HCT116 (cell line): ENCODE measurements around the gene PLEKHJ1. TPM values are rescaled to one million over a fixed set of nuclear protein-coding genes. Genes with fewer than 3 reads are reported as not detected.

ENCODE experiments used
- ATAC-seq: fragments of 200-7000 bp; cut with Tn5 transposase; 2 replicates; pipeline ENCODE4 v1.9.1; 2020; ENCODE audit warnings: mild to moderate bottlenecking, moderate library complexity
- BruUV-seq: library from RNA; stranded (reverse); fragments of 400-500 nt; replicated peaks from 2 replicates; lab custom pipeline; 2021; lab: Mats Ljungman, UMichigan
- CTCF ChIA-PET: fragments of 300-600 bp; sonication (Branson Sonifier 250); formaldehyde crosslinking; loops from one replicate; lab custom pipeline; 2021; ENCODE audit warnings: antibody characterized with exemption; lab: Charles Lee
- POLR2A ChIA-PET: fragments of 300-600, 350-600 bp; sonication (Branson Sonifier 250); formaldehyde crosslinking; loops from one replicate; lab custom pipeline; 2021; ENCODE audit warnings: antibody characterized with exemption; lab: Charles Lee
- RAD21 ChIA-PET, 2 experiments: fragments of 300-600 bp; sonication (Branson Sonifier 250); formaldehyde crosslinking; loops; one replicate each; lab custom pipeline; 2023; ENCODE audit warnings: low total read pairs in 2 of 2; ENCODE audit not compliant: uncharacterized antibody in 2 of 2, unreplicated experiment in 2 of 2, low non-redundant PET in 1 of 2; lab: Charles Lee
- DNase-seq: peaks from one replicate; pipeline ENCODE4 v3.0.0-alpha.2; 2010; ENCODE audit warnings: low read depth, low spot score
- H2AFZ ChIP-seq: fragments of 200-600 bp; shearing (Covaris generic), sonication (generic); 2 replicates; pipeline ENCODE4 v1.6.1; 2017; ENCODE audit warnings: low read depth, mixed run types, mixed read lengths, antibody characterized with exemption, low read length; ENCODE audit not compliant: poor library complexity, severe bottlenecking
- H3K27ac ChIP-seq: 2 replicates; pipeline ENCODE4 v1.5.1; 2012; ENCODE audit warnings: low read depth, low read length
- H3K27me3 ChIP-seq: fragments of 200-600 bp; sonication (generic); 2 replicates; pipeline ENCODE4 v1.6.1; 2016; ENCODE audit warnings: mixed run types, low read length, mixed read lengths; ENCODE audit not compliant: insufficient read depth
- H3K36me3 ChIP-seq, 2 experiments: fragments of 200-500 bp in 1 of 2; fragments of 200-600 bp in 1 of 2; sonication (Bioruptor generic) in 1 of 2; sonication (generic) in 1 of 2; 2 replicates each; pipeline versions ENCODE4 v1.5.1 to v1.6.1; 2014 to 2016; ENCODE audit warnings: low read length in 2 of 2, inconsistent platforms in 1 of 2, mixed read lengths in 1 of 2, mixed run types in 1 of 2; ENCODE audit not compliant: insufficient read depth in 2 of 2, control insufficient read depth in 1 of 2
- H3K4me1 ChIP-seq, 2 experiments: fragments of 200-600 bp in 1 of 2; sonication (generic) in 1 of 2; 2 replicates each; pipeline versions ENCODE4 v1.5.1 to v1.6.1; 2012 to 2017; ENCODE audit warnings: low read length in 2 of 2, inconsistent platforms in 1 of 2, mild to moderate bottlenecking in 1 of 2, mixed read lengths in 1 of 2, mixed run types in 1 of 2, moderate library complexity in 1 of 2; ENCODE audit not compliant: insufficient read depth in 2 of 2, control insufficient read depth in 1 of 2
- H3K4me2 ChIP-seq: fragments of 200-600 bp; sonication (generic); 2 replicates; pipeline ENCODE4 v1.6.1; 2017; ENCODE audit warnings: mixed run types, low read length, mixed read lengths
- H3K4me3 ChIP-seq, 2 experiments: fragments of 200-600 bp in 1 of 2; sonication (generic) in 1 of 2; replicated peaks in 1 of 2; 2 replicates each; pipeline ENCODE4 v1.5.1; 2011 to 2016; ENCODE audit warnings: low read length in 2 of 2, control low read depth in 1 of 2, low read depth in 1 of 2, mild to moderate bottlenecking in 1 of 2, mixed read lengths in 1 of 2, mixed run types in 1 of 2
- H3K79me2 ChIP-seq: fragments of 200-600 bp; sonication (generic); 2 replicates; pipeline ENCODE4 v1.6.1; 2017; ENCODE audit warnings: mild to moderate bottlenecking, mixed run types, low read length, moderate library complexity, mixed read lengths; ENCODE audit not compliant: insufficient read depth
- H3K9ac ChIP-seq: fragments of 200-600 bp; sonication (generic); 2 replicates; pipeline ENCODE4 v1.6.1; 2016; ENCODE audit warnings: low read length, mixed read lengths
- H3K9me2 ChIP-seq: fragments of 200-600 bp; sonication (generic), shearing (Covaris generic); 2 replicates; pipeline ENCODE4 v1.6.1; 2017; ENCODE audit warnings: mixed run types, mild to moderate bottlenecking, moderate library complexity; ENCODE audit not compliant: insufficient read depth
- H3K9me3 ChIP-seq, 2 experiments: fragments of 200-500 bp in 1 of 2; fragments of 200-600 bp in 1 of 2; sonication (Bioruptor generic) in 1 of 2; sonication (generic) in 1 of 2; 2 replicates each; pipeline ENCODE4 v1.6.1; 2014 to 2017; ENCODE audit warnings: low read length in 2 of 2, mixed read lengths in 2 of 2, inconsistent platforms in 1 of 2, low read depth in 1 of 2, mild to moderate bottlenecking in 1 of 2, mixed run types in 1 of 2, moderate library complexity in 1 of 2; ENCODE audit not compliant: control insufficient read depth in 1 of 2, insufficient read depth in 1 of 2
- H4K20me1 ChIP-seq: fragments of 200-600 bp; sonication (generic), shearing (Covaris generic); 2 replicates; pipeline ENCODE4 v1.6.1; 2017; ENCODE audit warnings: mixed run types, mild to moderate bottlenecking, moderate library complexity; ENCODE audit not compliant: insufficient read depth
- ATF3 ChIP-seq: IDR thresholded peaks from 2 replicates; pipeline ENCODE4 v1.6.1; 2012
- CTCF ChIP-seq, 3 experiments: fragments of 200-600 bp in 1 of 3; sonication (generic) in 1 of 3; IDR thresholded peaks in 2 of 3; conservative IDR thresholded peaks in 1 of 3; 2 replicates each; pipeline ENCODE4 v1.5.1; 2012 to 2017; ENCODE audit warnings: low read depth in 2 of 3, low read length in 2 of 3, antibody characterized with exemption in 1 of 3, borderline replicate concordance in 1 of 3, control low read depth in 1 of 3, mild to moderate bottlenecking in 1 of 3, mixed read lengths in 1 of 3, mixed run types in 1 of 3, moderate library complexity in 1 of 3; ENCODE audit not compliant: insufficient read depth in 1 of 3
- EZH2phosphoT487 ChIP-seq: fragments of 200-600 bp; IDR thresholded peaks from 2 replicates; pipeline ENCODE4 v1.6.1; 2018; ENCODE audit warnings: antibody characterized with exemption, borderline replicate concordance
- JUND ChIP-seq: IDR thresholded peaks from 2 replicates; pipeline ENCODE4 v1.6.1; 2012
- MAX ChIP-seq: IDR thresholded peaks from 2 replicates; pipeline ENCODE4 v1.6.1; 2012
- POLR2A ChIP-seq: IDR thresholded peaks from 2 replicates; pipeline ENCODE4 v1.7.0; 2011; ENCODE audit warnings: borderline replicate concordance; ENCODE audit not compliant: insufficient read depth, insufficient read length; ENCODE audit errors: extremely low read depth
- RAD21 ChIP-seq: IDR thresholded peaks from 2 replicates; pipeline ENCODE4 v1.6.1; 2012; ENCODE audit warnings: low read depth, mild to moderate bottlenecking
- SP1 ChIP-seq: IDR thresholded peaks from 2 replicates; pipeline ENCODE4 v1.6.1; 2012; ENCODE audit warnings: low read depth
- TCF7L2 ChIP-seq: IDR thresholded peaks from 2 replicates; pipeline ENCODE4 v1.7.0; 2011; ENCODE audit warnings: borderline replicate concordance, inconsistent platforms; ENCODE audit not compliant: insufficient read depth, insufficient read length; ENCODE audit errors: extremely low read depth
- YY1 ChIP-seq: IDR thresholded peaks from 2 replicates; pipeline ENCODE4 v1.6.1; 2011; ENCODE audit warnings: low read length, low read depth, moderate library complexity, mild to moderate bottlenecking; ENCODE audit not compliant: insufficient replicate concordance; ENCODE audit errors: extremely low read depth
- ZFX ChIP-seq: fragments of 450-650 bp; IDR thresholded peaks from 2 replicates; pipeline ENCODE4 v1.6.1; 2017
- intact Hi-C: fragments of 100-400 bp; cut with micrococcal nuclease; formaldehyde crosslinking; loops from 2 replicates; pipeline ENCODE4 v1.10.0; 2022
- total RNA-seq: library from RNA; stranded (reverse); gene quantifications from one replicate; pipeline ENCODE4 v1.2.1, GENCODE V29; 2021; ENCODE audit not compliant: unreplicated experiment

PLEKHJ1 gene
- total RNA-seq, 1 experiment from 2014 or later, result 88.2 TPM

GRCh38 chr19:2259336-2259735 is 23.2 kb upstream of the PLEKHJ1 start:
- Histone ChIP-seq H3K79me2 (no peaks in the 10 kb centered on the region), H2AFZ (no peak overlapping the region), H3K4me1 (peaks cover 6% of the 10 kb centered on the region in 2 experiments; a peak in 3 of 4 replicates), H3K27me3 (no peaks in the 10 kb centered on the region), H3K9ac (no peak overlapping the region), H3K9me3 (no peaks in the 10 kb centered on the region), H3K27ac (no peak overlapping the region), H3K36me3 (no peaks in the 10 kb centered on the region), H3K4me3 (no peak overlapping the region), H3K4me2 (no peak overlapping the region), H3K9me2 (no peaks in the 10 kb centered on the region), H4K20me1 (no peaks in the 10 kb centered on the region)
- RAD21 ChIA-PET, result no interaction called here
- ATAC-seq (no peak), DNase-seq (no peak)
- POLR2A ChIA-PET, result no interaction called here
- intact Hi-C loops, result loop anchor here (2.0 kb wide), 1 partner anchor 15 kb away; no protein-coding TSS in a partner anchor
- no TSS peak for BruUV-seq
- CTCF ChIA-PET, result interaction anchor here (0.7 kb wide), 1 partner anchor 14 kb away, joined by 3 read pairs; no protein-coding TSS in a partner anchor
- no peak for TF ChIP-seq MAX
- no peak for TF ChIP-seq EZH2phosphoT487
- TF ChIP-seq ATF3, result no peak
- TF ChIP-seq, all 23 proteins: peak for 0

- H4K20me1 ChIP-seq, result no peaks in the 10 kb centered on the region
- DNase-seq (no peak), ATAC-seq (no peak)
- no TSS peak for BruUV-seq
- no peaks in the 10 kb centered on the region for H3K79me2 ChIP-seq
- ChIA-PET RAD21 (no interaction called here), POLR2A (no interaction called here), CTCF (no interaction called here)
- intact Hi-C loops, result no loop called here
- no peaks in the 10 kb centered on the region for H3K36me3 ChIP-seq
- TF ChIP-seq JUND, result no peak
- no peak for TF ChIP-seq ZFX
- no peak for TF ChIP-seq MAX
- TF ChIP-seq CTCF (IDR thresholded peaks at IDR 0.05 in 2 of 3, conservative IDR thresholded peaks at IDR 0.05 in 1 of 3; ENCODE audit: borderline replicate concordance in 1 of 3, insufficient read depth in 1 of 3, low read depth in 2 of 3, low read length in 2 of 3), result no peak
- no peak for TF ChIP-seq POLR2A
- TF ChIP-seq TCF7L2, result no peak
- no peak for TF ChIP-seq RAD21
- no peak for TF ChIP-seq EZH2phosphoT487
- TF ChIP-seq YY1, result no peak
- no peak for TF ChIP-seq SP1
- no peak within 1 kb of the TSS for H3K9ac ChIP-seq
- H2AFZ ChIP-seq, result no peak within 1 kb of the TSS
- H3K27me3 ChIP-seq, result no peaks in the 10 kb centered on the region
- H3K4me1 ChIP-seq, result no peaks in the 10 kb centered on the region; a peak in 1 of 4 replicates
- no peak within 1 kb of the TSS for H3K27ac ChIP-seq
- no peak within 1 kb of the TSS for H3K4me2 ChIP-seq
- H3K9me2 ChIP-seq, result no peaks in the 10 kb centered on the region
- H3K4me3 ChIP-seq, result no peak within 1 kb of the TSS
- H3K9me3 ChIP-seq, result no peaks in the 10 kb centered on the region
Observed at GRCh38 chr19:2255982-2256685, 20.0 kb upstream of the PLEKHJ1 start, which contains the start of gene JSRP1. JSRP1 (minus strand) TSS chr19:2256417; CDS start chr19:2255314, 1,103 bp downstream.
